Measurements from ENCODE around the gene NDUFAF5.

DNA sequence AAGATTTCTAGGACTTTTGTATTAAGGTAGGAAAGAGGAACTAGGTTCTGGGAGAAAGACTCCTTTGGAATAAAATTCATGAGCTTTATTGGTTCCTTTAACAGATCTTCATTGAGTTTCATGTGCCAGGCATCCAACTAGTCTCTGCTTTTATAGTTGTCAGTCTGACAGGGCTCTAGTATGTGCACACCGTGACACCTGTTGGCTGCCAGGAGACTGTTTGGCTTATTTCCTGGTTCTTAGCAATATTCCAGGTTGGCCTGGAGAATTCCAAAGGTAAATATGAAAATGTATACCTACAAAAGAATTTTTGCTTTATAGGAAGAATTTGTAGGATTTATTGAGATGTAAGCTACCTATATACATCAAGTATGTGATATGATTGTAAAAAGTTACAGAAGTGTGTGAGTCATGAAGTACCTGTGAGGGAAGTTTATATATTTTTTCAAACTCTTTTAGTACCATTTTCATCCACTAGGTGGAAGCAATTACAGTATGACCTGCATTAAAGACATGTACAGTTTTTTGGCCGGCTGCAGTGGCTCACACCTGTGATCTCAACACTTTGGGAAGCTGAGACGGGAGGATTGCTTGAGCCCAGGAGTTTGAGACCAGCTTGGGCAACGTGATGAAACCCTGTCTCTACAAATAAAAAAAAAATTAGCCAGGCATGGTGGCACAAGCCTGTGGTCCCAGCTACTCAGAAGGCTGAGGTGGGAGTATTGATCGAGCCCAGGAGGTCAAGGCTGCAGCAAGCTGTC lies 35.2 kb downstream of the NDUFAF5 start:
- TF ChIP-seq, protein P1, sequence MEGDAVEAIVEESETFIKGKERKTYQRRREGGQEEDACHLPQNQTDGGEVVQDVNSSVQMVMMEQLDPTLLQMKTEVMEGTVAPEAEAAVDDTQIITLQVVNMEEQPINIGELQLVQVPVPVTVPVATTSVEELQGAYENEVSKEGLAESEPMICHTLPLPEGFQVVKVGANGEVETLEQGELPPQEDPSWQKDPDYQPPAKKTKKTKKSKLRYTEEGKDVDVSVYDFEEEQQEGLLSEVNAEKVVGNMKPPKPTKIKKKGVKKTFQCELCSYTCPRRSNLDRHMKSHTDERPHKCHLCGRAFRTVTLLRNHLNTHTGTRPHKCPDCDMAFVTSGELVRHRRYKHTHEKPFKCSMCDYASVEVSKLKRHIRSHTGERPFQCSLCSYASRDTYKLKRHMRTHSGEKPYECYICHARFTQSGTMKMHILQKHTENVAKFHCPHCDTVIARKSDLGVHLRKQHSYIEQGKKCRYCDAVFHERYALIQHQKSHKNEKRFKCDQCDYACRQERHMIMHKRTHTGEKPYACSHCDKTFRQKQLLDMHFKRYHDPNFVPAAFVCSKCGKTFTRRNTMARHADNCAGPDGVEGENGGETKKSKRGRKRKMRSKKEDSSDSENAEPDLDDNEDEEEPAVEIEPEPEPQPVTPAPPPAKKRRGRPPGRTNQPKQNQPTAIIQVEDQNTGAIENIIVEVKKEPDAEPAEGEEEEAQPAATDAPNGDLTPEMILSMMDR (IDR thresholded peaks at IDR 0.05 in 4 of 5, conservative IDR thresholded peaks at IDR 0.05 in 1 of 5), result peak; percentile 66 to 80 (median 69)
- no peak for TF ChIP-seq POLR2A (IDR thresholded peaks at IDR 0.05)

All from gastrocnemius medialis (tissue), 4 donors.